Measurements from ENCODE around the gene CCDC78. TPM values are rescaled to one million over a fixed set of nuclear protein-coding genes. Genes with fewer than 3 reads are reported as not detected.

Gene CCDC78
- total and polyA plus RNA-seq, 2 donors (not counting 3 experiments of a cell fraction or from before 2014, with no cell fraction given) = 0.50 to 1.3 TPM

DNA sequence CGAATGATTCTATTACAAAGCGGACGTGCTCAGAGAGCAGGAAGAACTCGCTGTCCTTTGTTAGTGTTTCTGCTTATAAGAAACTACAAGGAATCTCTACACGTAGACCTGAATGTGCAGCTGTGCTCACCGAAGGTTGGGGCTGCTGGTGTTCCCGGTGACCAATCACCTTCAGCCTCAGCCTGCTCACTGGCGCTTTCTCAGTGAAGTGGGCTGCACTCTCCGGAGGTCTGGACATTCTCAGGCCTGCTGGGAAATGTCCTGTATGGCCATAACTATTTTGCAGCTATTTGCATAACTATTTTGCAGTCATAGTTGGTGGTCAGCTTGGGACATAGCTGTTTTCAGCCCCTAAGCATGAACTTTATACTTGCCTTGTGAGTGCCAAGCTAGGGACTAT lies 24.2 kb upstream of the CCDC78 start:
- dilution Hi-C loops (cut with MboI; ENCODE audit: extremely low pct_ligation_motif_present, low sequenced_read_pairs) = no loop called here
- no peak overlapping the region for H3K9ac ChIP-seq (replicated peaks; ENCODE audit: extremely low read depth, insufficient read depth, low read length)
- TF ChIP-seq EZH2 (IDR thresholded peaks at IDR 0.05; ENCODE audit: borderline replicate concordance, low read depth, low read length, severe bottlenecking) (no peak), POLR2AphosphoS5 (IDR thresholded peaks at IDR 0.05; ENCODE audit: insufficient read depth, low read depth, low read length) (no peak), FOS (IDR thresholded peaks at IDR 0.05; ENCODE audit: borderline replicate concordance, insufficient read depth, low read length) (no peak), GATA2 (IDR thresholded peaks at IDR 0.05; ENCODE audit: insufficient read depth, insufficient read length, low read depth, low read length) (no peak), POLR2A (IDR thresholded peaks at IDR 0.05; ENCODE audit: low read depth, low read length) (no peak), MYC (IDR thresholded peaks at IDR 0.05; ENCODE audit: low read depth, low read length) (no peak), JUN (IDR thresholded peaks at IDR 0.05; ENCODE audit: borderline replicate concordance, insufficient read depth, insufficient read length, low read depth) (no peak)
- TF ChIP-seq, protein P1, sequence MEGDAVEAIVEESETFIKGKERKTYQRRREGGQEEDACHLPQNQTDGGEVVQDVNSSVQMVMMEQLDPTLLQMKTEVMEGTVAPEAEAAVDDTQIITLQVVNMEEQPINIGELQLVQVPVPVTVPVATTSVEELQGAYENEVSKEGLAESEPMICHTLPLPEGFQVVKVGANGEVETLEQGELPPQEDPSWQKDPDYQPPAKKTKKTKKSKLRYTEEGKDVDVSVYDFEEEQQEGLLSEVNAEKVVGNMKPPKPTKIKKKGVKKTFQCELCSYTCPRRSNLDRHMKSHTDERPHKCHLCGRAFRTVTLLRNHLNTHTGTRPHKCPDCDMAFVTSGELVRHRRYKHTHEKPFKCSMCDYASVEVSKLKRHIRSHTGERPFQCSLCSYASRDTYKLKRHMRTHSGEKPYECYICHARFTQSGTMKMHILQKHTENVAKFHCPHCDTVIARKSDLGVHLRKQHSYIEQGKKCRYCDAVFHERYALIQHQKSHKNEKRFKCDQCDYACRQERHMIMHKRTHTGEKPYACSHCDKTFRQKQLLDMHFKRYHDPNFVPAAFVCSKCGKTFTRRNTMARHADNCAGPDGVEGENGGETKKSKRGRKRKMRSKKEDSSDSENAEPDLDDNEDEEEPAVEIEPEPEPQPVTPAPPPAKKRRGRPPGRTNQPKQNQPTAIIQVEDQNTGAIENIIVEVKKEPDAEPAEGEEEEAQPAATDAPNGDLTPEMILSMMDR (IDR thresholded peaks at IDR 0.05; ENCODE audit: extremely low read depth in 1 of 2, insufficient read depth in 1 of 2, low read depth in 1 of 2, low read length in 2 of 2) = no peak
- TF ChIP-seq, protein P2, sequence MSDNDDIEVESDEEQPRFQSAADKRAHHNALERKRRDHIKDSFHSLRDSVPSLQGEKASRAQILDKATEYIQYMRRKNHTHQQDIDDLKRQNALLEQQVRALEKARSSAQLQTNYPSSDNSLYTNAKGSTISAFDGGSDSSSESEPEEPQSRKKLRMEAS (IDR thresholded peaks at IDR 0.05; ENCODE audit: insufficient read depth, insufficient read length) = no peak
- no peak for DNase-seq (ENCODE audit: low read depth, low spot score)
- no peak overlapping the region for H2AFZ ChIP-seq (ENCODE audit: low read depth, low read length)
- ChIA-PET CTCF (interaction anchor here (1.2 kb wide), 1 partner anchor 38 kb away, joined by 3 read pairs; no protein-coding TSS in a partner anchor), POLR2A (no interaction called here)
- no peaks in the 10 kb centered on the region for H3K9me1 ChIP-seq (replicated peaks; ENCODE audit: control insufficient read depth, extremely low read depth, insufficient read depth, low read length)
- no TSS peak for BruUV-seq (replicated peaks)
- H3K27me3 ChIP-seq (ENCODE audit: control insufficient read depth in 2 of 2, insufficient read depth in 2 of 2, low read length in 2 of 2) = peaks cover 4% of the 10 kb centered on the region in 2 experiments
- H3K36me3 ChIP-seq (ENCODE audit: control insufficient read depth in 2 of 2, extremely low read depth in 1 of 2, insufficient read depth in 2 of 2, low read length in 2 of 2) = no peaks in the 10 kb centered on the region
- H3K27ac ChIP-seq (ENCODE audit: insufficient read depth, low read depth, low read length) = no peak overlapping the region
- H4K20me1 ChIP-seq (replicated peaks; ENCODE audit: control insufficient read depth, extremely low read depth, insufficient read depth, low read length) = no peaks in the 10 kb centered on the region
- H3K4me3 ChIP-seq (replicated peaks in 1 of 3; ENCODE audit: insufficient read depth in 1 of 3, low read depth in 1 of 3, low read length in 3 of 3) = no peak overlapping the region
- intact Hi-C loops (cut with micrococcal nuclease) = no loop called here
- H3K9me3 ChIP-seq (replicated peaks; ENCODE audit: control insufficient read depth, insufficient read depth, low read length) = no peaks in the 10 kb centered on the region
- no peaks in the 10 kb centered on the region for H3K4me1 ChIP-seq (ENCODE audit: control insufficient read depth, extremely low read depth, insufficient read depth, low read length)
- H3K4me2 ChIP-seq (ENCODE audit: insufficient read depth, low read length) = no peak overlapping the region
- H3K79me2 ChIP-seq (ENCODE audit: control insufficient read depth, insufficient read depth, low read length) = no peaks in the 10 kb centered on the region
- no peak for FAIRE-seq
